Urothelium cell line (cell line): ENCODE results near the gene GLI3.
A peak's percentile ranks its signal among the peaks of the same experiment; 100 is the strongest.

Experiments
- DNase-seq: peaks from one replicate; pipeline ENCODE4 v3.0.0; 2011; ENCODE audit warnings: low spot score, mixed read lengths
- FAIRE-seq: peaks from 2 replicates; lab custom pipeline; 2011; peaks lifted over from hg19 to GRCh38; lab: Jason Lieb, UNC

The GLI3 gene

DNA sequence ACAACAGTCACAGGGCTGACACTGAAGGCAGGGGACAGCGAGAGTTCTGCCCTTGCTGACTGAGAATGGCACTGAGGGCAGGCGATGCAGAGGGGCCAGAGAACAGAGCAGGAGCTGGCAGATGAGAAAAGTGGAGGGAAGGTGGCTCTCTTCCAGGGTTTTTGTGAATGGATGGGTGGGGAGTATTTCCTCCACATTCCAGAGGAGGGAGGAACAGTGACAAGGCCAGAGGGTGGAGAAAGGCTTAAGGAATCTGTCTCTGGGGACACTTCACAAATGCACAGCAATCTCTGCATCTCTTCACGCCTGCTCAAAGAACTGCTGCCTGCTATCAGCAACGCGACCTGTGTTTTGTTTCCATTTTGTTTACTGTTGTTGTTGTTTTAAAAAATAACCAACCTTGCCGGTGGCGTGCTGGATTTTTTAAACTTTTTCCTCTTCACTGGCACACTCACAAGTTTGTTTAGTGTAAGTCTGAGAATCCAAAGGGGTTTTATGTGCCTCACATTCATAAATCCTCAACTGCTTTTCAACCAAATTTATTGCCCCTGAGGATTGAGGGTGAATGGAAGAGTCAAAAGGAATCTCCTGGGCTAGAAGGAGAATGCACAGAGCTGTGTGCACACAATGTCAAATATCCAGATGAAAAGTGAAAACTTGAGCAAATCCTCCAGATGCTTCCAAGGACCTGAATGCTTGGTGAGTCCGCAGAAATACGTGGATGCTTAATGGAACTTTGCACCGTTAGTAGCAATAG lies 129.3 kb downstream of the GLI3 start:
- FAIRE-seq: peak; percentile 68
- peak; percentile 94 for DNase-seq

DNA sequence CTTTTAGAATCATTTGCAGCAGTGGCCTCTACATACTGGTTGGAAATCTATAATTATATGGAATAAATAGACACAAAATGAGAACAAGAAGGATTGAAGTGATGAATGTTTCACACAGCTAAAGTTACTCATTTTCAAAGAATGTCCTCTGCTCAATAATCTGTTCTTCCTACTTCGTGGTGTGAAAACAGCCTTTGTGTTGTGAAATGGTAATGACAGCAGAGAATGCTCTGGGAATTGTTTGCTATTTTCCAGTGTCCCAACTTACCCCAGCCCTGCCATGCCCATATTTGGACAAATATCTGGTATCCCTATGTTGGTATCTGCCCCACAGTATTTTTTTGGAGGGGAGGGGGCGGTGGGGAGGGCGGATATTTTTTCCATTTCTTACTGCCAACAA lies 130.4 kb downstream of the GLI3 start:
- FAIRE-seq (no peak), DNase-seq (no peak)

DNA sequence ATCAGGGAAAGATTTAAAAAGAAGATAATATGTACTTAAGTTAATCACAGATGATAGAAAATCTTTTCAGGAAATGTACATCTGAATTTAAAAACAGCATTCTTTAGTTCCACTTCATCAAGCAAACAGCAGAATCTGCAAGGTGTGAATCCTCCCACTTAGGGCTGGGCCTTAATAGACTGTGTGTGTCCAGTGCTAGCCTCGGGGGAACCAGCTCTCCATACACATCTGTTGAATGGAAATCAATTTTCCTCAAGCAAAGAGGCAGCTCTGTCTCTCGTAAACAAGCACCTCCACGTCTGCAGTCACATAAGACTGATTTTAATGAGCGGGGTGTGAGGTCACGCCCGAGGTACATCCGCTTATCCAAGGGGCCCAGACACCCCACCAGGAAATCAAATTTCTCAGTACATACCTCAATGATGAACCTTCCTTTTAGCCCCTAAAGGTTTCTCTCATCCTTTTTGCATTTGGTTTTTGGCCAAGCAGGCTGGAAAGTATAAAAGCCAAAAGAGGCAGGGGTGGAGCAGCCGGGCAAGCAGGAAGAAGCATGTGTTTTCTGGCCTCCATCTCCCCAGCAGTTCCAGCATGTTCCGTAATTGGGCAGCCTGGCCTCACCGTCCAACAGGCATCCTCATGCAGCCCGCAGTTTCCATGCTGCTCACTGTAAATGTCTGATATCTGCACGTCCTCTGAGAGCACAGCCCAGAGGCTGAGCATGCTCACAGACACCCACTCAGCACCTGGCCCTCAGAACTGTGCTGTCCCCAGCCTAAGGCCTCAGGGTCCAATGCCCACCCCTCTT lies 131.3 kb downstream of the GLI3 start:
- FAIRE-seq (no peak), DNase-seq (no peak)

DNA sequence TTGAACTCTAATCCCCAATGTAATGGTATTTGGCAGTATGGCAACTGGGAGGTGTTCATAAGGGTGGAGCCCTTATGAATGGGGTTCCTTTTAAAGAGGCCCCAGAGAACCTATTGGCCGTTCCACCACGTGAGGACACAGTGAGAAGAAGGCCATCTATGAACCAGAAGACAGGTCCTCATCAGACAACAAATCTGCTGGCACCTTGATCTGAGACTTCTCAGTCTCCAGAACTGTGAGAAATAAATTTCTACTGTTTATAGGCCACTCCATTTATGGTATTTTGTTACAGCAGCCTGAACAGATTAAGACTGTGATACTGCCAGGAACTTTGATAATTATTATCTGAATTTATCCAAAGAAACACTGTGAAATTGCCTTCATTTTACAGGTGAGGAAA lies 132.3 kb downstream of the GLI3 start:
- no peak for DNase-seq
- FAIRE-seq: no peak

DNA sequence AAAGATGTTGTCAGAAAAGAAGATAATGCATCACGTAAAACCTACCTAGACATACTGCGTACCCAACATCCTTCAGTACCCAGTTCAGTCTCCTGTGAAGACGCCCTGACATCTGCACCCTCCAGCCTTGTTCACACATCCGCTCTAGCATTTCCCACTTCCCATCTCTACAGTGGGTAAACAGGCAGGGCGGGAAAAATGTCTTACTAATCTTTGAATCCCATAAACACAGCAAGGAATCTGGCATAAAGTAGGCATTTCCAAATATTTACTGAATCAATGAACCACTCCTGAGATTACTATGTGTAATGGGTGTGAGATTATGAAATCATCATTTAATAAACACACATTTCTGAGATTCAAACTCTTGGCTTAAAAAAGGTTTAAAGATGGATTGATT lies 132.8 kb downstream of the GLI3 start:
- DNase-seq (no peak), FAIRE-seq (no peak)

DNA sequence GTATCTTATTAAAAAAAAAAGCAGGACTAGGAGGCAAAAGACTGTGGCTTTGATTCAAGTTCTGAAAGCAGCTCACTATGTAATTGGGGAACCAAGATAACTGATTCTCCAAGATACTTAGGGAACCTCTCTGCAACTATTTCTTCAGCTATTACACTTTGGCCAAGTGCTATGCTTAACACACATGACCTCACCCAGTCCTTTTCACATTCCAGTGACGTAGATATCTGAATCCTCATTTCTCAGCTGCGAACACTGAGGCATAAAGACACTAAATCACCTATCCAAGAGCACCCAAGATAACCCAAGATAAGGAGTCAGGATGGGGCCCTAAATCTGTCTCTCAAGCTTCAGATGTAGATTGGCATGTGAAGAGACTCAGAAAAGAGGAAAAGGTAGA lies 133.6 kb downstream of the GLI3 start:
- DNase-seq (no peak), FAIRE-seq (no peak)

DNA sequence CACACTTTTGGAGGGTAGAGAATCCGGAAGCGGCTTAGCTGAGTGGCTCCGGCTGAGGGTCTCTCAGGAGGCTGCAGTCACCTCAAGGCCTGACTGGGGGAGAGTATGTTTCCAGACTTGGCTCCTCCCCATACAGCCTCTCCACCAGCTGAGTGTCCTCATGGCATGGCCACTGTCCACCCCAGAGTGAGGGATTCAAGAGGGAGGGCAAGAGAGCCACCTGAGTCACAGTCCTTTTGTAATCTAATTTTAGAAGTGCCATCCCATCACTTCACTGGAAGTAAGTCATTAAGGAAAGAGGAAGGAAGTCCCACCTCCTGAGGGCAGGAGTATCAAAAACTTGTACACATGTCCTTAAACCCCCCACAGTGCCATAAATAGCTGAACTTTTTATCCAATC lies 134.0 kb downstream of the GLI3 start:
- no peak for DNase-seq
- FAIRE-seq: peak; percentile 5

DNA sequence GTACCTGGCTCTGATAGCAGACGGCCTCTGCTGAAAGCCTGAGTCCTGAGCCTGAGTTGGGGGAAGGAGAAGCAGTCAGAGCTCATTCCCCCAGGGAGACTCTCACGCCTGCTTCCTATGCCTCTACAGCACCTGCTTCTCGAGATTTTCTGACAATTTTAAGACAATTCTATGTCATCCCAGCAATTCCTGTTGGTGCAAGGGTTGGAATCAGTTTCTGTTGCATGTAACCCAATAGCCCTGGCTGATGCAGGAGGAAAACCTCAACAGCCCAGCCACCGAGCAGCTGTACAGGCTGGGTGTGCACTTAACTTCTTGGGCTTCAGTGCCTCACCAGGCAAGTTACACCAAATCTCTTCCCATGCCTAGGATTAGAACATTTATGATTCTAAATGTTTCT lies 134.7 kb downstream of the GLI3 start:
- FAIRE-seq (no peak), DNase-seq (no peak)

DNA sequence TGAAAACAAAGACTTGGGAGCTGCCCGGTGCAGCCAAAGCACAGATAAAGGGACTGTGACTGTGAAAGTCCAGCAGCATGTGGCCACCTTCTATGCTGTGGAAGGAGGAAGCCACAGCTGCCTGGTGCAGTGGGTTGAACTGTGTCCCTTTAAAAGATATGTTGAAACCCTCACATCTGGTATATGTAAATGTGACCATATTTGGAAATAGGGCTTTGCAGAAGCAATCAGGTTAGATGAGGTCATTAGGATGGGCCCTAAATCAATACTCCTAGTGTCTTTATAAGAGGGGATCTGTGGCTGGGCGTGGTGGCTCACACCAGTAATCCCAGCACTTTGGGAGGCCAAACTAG lies 136.9 kb downstream of the GLI3 start:
- FAIRE-seq: no peak
- DNase-seq: no peak

DNA sequence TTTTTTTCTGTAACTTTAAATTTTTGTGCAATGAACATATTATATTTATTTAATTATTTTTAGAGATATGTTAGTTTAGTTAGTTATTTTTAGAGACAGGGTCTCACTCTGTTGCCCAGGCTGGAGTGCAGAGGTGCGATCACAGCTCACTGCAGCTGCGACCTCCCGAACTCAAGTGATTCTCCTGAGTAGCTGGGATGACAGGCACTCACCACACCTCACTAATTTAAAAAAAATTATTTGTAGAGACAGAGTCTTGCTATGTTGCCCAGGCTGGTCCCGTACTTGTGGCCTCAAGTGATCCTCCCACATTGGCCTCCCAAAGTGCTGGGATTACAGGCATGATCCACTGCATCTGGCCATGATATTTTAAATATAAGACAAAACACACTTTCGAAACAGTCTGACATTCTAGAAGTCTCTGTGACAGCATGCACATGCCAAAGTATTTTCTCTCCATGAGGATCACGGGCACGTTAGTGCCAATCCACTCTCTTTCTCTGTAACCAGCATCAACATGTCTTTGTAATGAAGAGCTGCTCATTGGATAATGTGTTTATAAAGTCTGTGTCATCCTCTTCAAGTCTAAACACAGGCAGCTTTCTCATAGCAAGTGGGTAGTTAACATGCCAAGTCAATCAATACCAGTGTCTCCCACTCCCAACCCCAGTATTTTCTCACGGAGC lies 137.4 kb downstream of the GLI3 start:
- FAIRE-seq: peak; percentile 5

DNA sequence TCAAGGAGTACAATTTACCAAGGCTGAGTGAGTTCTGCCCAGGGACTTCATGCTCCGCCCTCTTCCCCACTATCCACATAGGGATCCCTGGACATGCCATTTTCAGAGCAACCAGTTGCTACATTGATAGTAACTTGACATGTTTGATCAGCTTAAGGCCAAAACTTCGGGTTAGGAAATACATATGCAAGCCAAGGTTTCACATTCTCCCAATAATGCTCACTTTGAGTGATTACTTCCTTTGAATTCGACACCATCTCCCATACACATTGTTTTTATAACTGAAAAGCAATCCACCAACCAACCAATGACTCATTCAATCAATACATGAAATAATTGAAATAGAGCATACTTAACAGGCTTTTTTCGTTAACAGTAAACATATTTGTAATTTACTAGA lies 137.9 kb downstream of the GLI3 start:
- FAIRE-seq (no peak), DNase-seq (no peak)

More for the DNA sequence above, 137.4 kb downstream of the GLI3 start:
- no peak for DNase-seq

DNA sequence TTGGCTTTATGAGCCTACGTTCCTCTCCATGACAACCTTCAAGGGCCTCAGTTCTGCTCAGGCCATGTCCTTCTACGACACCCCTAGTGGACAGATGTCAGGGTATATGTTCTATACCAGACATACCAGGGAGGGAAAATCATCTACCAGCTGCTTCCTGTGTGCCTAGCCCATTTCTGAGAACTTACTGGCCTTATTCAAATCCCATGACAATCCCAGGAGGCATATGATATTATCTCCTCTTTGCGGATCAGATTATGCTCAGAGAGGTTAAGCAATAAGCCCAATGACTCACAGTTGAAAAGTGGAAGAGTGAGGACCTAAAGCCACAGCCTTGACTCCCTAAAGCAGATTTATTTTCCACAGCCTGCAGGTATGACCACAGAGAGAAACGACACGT lies 139.3 kb downstream of the GLI3 start:
- peak; percentile 85 for FAIRE-seq
- DNase-seq: peak; percentile 36

DNA sequence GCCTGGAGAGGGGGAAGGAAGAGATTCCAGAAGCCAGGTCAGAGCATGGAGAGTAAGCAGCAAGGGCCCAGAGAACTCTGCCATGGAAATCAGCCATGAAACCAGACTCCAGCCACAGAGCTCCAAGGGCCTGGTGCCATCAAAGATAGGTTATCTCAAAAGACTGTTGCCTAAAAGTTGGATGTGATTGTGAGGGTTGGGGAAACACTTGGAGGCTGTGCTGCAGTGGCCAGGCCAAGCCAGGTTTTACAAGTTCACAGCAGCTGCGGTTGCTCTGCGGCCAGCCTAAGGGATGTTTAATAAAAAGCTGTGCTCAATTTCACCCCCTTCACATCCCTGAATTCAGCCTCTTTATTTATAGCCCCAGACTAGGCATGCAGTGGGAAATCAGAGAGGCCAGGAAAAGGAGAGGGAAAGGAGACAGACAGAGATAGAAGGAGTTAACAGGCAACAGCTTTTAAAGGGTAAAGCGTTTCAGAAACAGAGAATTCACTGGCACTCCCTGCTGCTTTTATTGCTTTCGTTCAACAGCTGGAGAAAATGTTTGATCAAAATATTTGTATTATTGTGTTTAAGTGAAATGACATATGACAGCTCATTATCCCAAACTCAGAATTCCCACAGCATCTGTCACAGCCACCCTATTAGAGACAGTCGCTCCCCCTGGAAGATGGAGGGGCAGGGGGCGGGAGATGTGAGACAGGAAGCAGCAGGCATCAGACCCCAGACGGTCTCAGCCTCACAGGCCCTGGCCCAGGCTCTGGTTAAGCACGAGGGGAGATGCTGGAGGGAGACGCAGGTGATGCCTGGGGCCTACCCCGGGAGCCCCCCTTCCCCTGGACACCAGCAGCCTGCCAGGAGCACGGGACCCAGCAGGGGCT lies 140.1 kb downstream of the GLI3 start:
- FAIRE-seq (no peak), DNase-seq (no peak)

DNA sequence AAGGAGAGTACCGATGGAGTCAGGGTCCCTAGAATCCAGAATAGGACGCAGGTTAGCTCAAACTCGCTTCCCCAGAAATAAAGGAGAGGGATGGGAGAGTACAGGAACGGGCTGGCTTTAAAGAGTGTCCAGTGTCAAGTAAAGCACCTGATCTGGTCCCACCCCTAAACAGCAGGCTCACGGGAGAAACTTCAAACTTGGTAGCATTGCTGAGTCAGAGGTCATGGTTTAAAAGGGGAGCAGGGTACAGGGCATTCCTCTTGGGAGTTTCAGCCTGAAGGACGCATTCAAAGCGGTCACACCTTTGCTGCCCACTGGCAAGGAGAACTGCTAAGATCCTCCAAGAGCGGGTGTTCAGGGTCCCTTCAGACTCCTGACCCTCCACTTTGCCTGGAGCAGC lies 140.7 kb downstream of the GLI3 start:
- FAIRE-seq (no peak), DNase-seq (no peak)

DNA sequence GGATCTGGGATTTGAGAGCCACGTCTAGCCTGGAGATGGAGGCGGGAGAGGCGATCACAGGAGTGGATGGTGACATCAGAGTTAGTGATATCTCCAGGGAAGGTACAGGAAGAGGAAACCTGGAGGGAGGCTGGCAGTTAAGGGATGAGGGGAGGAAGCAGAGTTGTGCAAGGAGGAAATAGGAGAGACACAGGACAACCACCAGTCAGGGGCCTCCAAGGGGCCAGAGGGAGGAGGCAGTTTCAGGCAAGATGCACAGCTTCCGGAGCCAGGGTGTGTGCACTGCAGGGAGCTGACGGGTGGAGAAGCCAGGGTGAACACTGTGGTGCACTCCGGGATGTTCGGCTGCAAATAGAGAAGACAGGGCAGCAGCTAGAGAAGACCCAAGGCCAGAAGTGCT lies 141.2 kb downstream of the GLI3 start:
- FAIRE-seq (no peak), DNase-seq (no peak)

DNA sequence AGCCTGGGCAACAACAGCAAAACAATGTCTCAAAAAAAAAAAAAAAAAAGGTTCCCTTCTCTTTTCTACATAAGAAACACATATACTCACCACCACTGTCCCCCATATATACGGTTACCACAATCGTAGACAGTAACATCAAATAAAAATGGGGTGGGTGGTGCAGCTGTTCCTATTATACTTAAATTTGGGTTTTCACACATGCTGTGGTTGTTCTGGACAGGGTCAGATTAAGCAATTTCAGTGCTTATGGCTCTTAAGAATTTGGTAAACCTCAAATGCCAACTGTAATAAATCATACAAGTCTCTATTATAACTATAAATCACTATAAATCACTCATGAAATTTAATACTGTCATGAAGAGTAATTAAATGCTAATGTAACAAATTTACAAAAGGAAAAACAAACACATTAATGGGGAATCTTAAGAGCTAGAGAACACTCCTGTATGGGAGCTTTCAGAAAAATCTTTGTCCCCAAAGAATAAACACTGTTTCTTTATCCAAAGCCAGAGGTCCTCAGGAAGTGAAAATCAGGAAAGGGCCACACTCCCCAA lies 143.6 kb downstream of the GLI3 start:
- FAIRE-seq (no peak), DNase-seq (no peak)

DNA sequence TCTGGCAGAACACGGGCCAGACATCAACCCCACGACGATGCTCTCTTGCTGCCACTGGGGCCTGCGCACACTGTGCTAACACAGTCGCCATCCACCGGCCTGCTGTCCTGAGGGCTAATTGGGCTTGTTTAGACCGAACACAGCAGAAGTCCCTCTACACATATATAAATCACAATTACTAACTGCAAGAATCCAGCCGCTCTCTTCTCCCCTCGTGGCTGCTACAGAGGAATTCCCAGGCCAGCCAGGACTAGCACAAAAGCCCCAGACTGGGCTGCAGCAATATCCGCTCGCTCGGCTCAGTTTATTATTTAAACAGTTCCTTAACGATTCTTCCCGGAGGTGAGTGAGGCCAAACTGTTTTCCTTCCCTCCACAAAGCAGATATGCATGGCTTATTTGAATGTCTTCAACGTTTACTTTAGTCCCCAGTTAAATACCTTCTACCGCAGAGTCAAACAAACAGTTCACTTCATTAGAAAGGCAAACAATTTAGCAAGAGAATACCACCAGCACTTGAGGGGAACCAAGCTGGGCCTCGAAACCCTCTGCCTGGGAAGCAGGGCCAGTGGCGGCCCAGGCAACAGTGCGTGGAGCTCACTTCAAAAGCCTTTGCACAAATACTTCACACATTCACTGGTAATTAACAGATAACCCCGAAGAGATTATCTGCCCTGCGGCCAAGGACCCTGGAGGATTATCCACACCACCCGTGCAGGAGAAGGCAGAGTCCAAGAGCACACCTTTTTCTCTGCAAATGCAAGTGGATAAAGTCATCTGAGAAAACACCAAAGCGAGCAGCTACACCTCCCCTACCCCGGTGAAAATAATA lies 145.3 kb downstream of the GLI3 start:
- no peak for DNase-seq

DNA sequence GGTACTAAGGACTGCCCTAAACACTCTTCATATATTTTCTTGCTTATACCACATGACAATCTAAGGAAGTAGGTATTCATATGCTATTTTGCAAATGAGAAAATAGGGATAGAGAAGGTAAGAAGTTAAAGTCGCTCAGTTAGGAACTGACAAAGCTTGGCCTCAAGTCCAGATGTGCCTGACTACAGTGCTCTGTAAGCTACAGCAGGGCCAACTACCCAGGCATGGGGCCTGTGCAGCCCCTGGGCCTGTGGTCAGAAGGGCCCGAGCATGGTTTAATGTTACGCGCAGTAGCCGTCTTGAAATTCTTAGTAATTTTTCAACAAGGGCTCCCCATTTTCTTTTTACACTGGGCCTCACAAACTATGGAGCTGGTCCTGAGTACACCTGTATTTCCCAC lies 146.2 kb downstream of the GLI3 start:
- no peak for FAIRE-seq
- no peak for DNase-seq

More for the DNA sequence above, 145.3 kb downstream of the GLI3 start:
- no peak for FAIRE-seq

DNA sequence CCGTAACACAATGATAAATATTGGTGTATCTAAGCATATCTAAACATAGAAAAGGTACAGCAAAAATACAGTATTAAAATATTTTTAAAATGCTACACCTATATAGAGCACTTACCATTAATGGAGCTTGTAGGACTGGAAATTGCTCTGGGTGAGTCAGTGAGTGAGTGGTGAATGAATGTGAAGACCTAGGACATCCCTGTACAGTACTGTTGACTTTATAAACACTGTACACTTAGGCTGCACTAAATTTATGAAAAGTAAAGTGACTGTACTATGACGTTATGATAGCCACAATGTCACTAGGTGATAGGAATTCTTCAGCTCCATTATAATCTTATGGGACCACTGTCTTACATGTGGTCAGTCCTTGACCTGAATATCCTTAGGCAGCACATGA lies 147.0 kb downstream of the GLI3 start:
- no peak for DNase-seq
- FAIRE-seq: peak; percentile 73

DNA sequence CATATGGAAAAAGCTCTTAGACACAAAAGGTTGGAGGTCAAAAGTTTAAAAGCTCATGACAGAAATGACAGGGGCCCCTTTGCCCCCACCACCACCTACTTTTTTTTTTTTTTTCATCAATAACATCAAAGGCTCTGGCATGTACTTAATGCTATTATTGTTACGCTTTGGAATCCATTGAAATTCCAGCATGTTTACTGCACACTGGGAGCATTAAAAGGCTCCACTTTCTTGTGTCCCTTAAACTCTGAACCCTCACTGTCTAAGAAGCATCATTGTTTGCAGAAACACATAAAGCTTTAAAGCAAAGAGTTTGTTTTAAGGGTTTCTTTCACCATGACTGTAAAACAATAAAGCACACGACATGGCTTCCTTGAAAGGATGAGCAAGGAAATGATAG lies 149.4 kb downstream of the GLI3 start:
- FAIRE-seq (no peak), DNase-seq (no peak)
